HG02852 (cell line): ENCODE data around the gene FIZ1.
A peak's percentile ranks its signal among the peaks of the same experiment; 100 is the strongest.

Experiments used
- ATAC-seq: cut with Tn5 transposase; IDR thresholded peaks from one replicate; pipeline ENCODE4 v1.9.1; 2021; ENCODE audit warnings: mild to moderate bottlenecking, moderate library complexity; ENCODE audit not compliant: unreplicated experiment

Gene FIZ1

GRCh38 chr19:55614711-55615542 is 15.6 kb upstream of the FIZ1 start:
- no peak for ATAC-seq

- ATAC-seq = no peak
Measured at GRCh38 chr19:55613930-55614710, 14.8 kb upstream of the FIZ1 start.

GRCh38 chr19:55613396-55613795 is 14.1 kb upstream of the FIZ1 start:
- ATAC-seq = no peak

- ATAC-seq = no peak
Measured at GRCh38 chr19:55611983-55612645, 12.8 kb upstream of the FIZ1 start.

- ATAC-seq = no peak
Measured at GRCh38 chr19:55611300-55611982, 12.1 kb upstream of the FIZ1 start.

- no peak for ATAC-seq
Measured at GRCh38 chr19:55609326-55609725, 10.0 kb upstream of the FIZ1 start.

GRCh38 chr19:55606817-55607216 is 7.5 kb upstream of the FIZ1 start:
- ATAC-seq = no peak

- ATAC-seq = no peak
Measured at GRCh38 chr19:55606471-55606787, 7.1 kb upstream of the FIZ1 start.

GRCh38 chr19:55605637-55606470 is 6.5 kb upstream of the FIZ1 start, which contains the start of gene ZNF865:
Gene ZNF865, plus strand, starts transcription at chr19:55605647. Its CDS starts 7,972 bp downstream, at chr19:55613619.
- ATAC-seq = peak; percentile 37

- ATAC-seq = peak; percentile 61
Measured at GRCh38 chr19:55605207-55605636, 5.9 kb upstream of the FIZ1 start.

- ATAC-seq = no peak
Measured at GRCh38 chr19:55603581-55604292, 4.4 kb upstream of the FIZ1 start.

GRCh38 chr19:55603115-55603514 is 3.8 kb upstream of the FIZ1 start:
- ATAC-seq = no peak

- ATAC-seq = no peak
Measured at GRCh38 chr19:55602104-55603001, 3.0 kb upstream of the FIZ1 start.

GRCh38 chr19:55601084-55601483 is 1.8 kb upstream of the FIZ1 start:
- no peak for ATAC-seq

- no peak for ATAC-seq
Measured at GRCh38 chr19:55600662-55601028, 1.3 kb upstream of the FIZ1 start.

- peak; percentile 44 for ATAC-seq
Measured at GRCh38 chr19:55599842-55600661, 735 bp upstream of the FIZ1 start, which contains the start of gene ZNF524. Gene ZNF524, plus strand, starts transcription at chr19:55600288. Its CDS starts 1,825 bp downstream, at chr19:55602113.

- ATAC-seq = peak; percentile 46
Measured at GRCh38 chr19:55598719-55599467, 424 bp downstream of the FIZ1 start.
